H9 (cell line): Measurements from ENCODE around the gene DHRS9. TPM values are rescaled to one million over a fixed set of nuclear protein-coding genes. Genes with fewer than 3 reads are reported as not detected.
A peak's percentile ranks its signal among the peaks of the same experiment; 100 is the strongest.

Source experiments
- DNase-seq: peaks from one replicate; pipeline ENCODE4 v3.0.0-alpha.2; 2017
- H2AFZ ChIP-seq: one replicate; pipeline ENCODE4 v1.6.1; 2013; ENCODE audit warnings: mild to moderate bottlenecking, low read length, control low read depth, moderate library complexity
- H2AK5ac ChIP-seq: 2 replicates; pipeline ENCODE4 v1.6.1; 2013; ENCODE audit warnings: low read length, control low read depth, mixed read lengths; ENCODE audit not compliant: insufficient read length
- H2BK120ac ChIP-seq: one replicate; pipeline ENCODE4 v1.6.1; 2013; ENCODE audit warnings: low read depth, mild to moderate bottlenecking, low read length, control low read depth, inconsistent platforms; ENCODE audit not compliant: poor library complexity, severe bottlenecking
- H2BK12ac ChIP-seq: 2 replicates; pipeline ENCODE4 v1.6.1; 2013; ENCODE audit warnings: low read length, control low read depth, mixed read lengths, low read depth; ENCODE audit not compliant: insufficient read length
- H2BK15ac ChIP-seq: 2 replicates; pipeline ENCODE4 v1.6.1; 2013; ENCODE audit warnings: low read depth, low read length, control low read depth
- H2BK20ac ChIP-seq: one replicate; pipeline ENCODE4 v1.6.1; 2013; ENCODE audit warnings: low read depth, mild to moderate bottlenecking, low read length, control low read depth, inconsistent platforms; ENCODE audit not compliant: poor library complexity, severe bottlenecking
- H2BK5ac ChIP-seq: 2 replicates; pipeline ENCODE4 v1.6.1; 2013; ENCODE audit warnings: low read length, control low read depth, mixed read lengths; ENCODE audit not compliant: insufficient read length
- H3K14ac ChIP-seq: 2 replicates; pipeline ENCODE4 v1.6.1; 2013; ENCODE audit warnings: low read length, control low read depth; ENCODE audit not compliant: insufficient read depth
- H3K18ac ChIP-seq: 2 replicates; pipeline ENCODE4 v1.6.1; 2013; ENCODE audit warnings: low read depth, mild to moderate bottlenecking, mixed read lengths, low read length, control low read depth; ENCODE audit not compliant: insufficient read length
- H3K23ac ChIP-seq: 2 replicates; pipeline ENCODE4 v1.6.1; 2013; ENCODE audit warnings: low read length, control low read depth, mixed read lengths, low read depth; ENCODE audit not compliant: insufficient read length
- H3K23me2 ChIP-seq: 2 replicates; pipeline ENCODE4 v1.6.1; 2013; ENCODE audit warnings: low read depth, mild to moderate bottlenecking, mixed read lengths, low read length, control low read depth; ENCODE audit not compliant: insufficient read length, poor library complexity, severe bottlenecking
- H3K27ac ChIP-seq: 2 replicates; pipeline ENCODE4 v1.5.1; 2013; ENCODE audit warnings: low read length, control low read depth, mixed read lengths, low read depth; ENCODE audit not compliant: insufficient read length
- H3K27me3 ChIP-seq: 2 replicates; pipeline ENCODE4 v1.6.1; 2013; ENCODE audit warnings: low read length, control low read depth, inconsistent platforms; ENCODE audit not compliant: insufficient read depth
- H3K4ac ChIP-seq: 2 replicates; pipeline ENCODE4 v1.6.1; 2013; ENCODE audit warnings: low read depth, mild to moderate bottlenecking, control low read depth, inconsistent platforms, low read length, moderate library complexity
- H3K4me1 ChIP-seq: 2 replicates; pipeline ENCODE4 v1.6.1; 2013; ENCODE audit warnings: low read length, control low read depth, inconsistent platforms; ENCODE audit not compliant: insufficient read depth
- H3K4me2 ChIP-seq: 2 replicates; pipeline ENCODE4 v1.6.1; 2013; ENCODE audit warnings: low read length, control low read depth, mixed read lengths; ENCODE audit not compliant: insufficient read length, insufficient read depth
- H3K56ac ChIP-seq: 2 replicates; pipeline ENCODE4 v1.6.1; 2013; ENCODE audit warnings: low read depth, mild to moderate bottlenecking, mixed read lengths, low read length, control low read depth; ENCODE audit not compliant: insufficient read length
- H3K79me1 ChIP-seq: 2 replicates; pipeline ENCODE4 v1.6.1; 2013; ENCODE audit warnings: low read depth, mild to moderate bottlenecking, moderate library complexity, low read length, control low read depth, inconsistent platforms; ENCODE audit not compliant: insufficient read depth, poor library complexity, severe bottlenecking
- H3K79me2 ChIP-seq: 2 replicates; pipeline ENCODE4 v1.6.1; 2013; ENCODE audit warnings: low read length, control low read depth, inconsistent platforms; ENCODE audit not compliant: insufficient read depth
- H3K9ac ChIP-seq: 2 replicates; pipeline ENCODE4 v1.6.1; 2013; ENCODE audit warnings: low read length, control low read depth, mixed read lengths; ENCODE audit not compliant: insufficient read length; ENCODE audit errors: extremely low read depth
- H3K9me3 ChIP-seq: one replicate; pipeline ENCODE4 v1.6.1; 2013; ENCODE audit warnings: low read depth, low read length, inconsistent platforms; ENCODE audit not compliant: control insufficient read depth
- H3T11ph ChIP-seq: one replicate; pipeline ENCODE4 v1.6.1; 2013; ENCODE audit warnings: mild to moderate bottlenecking, low read length, control low read depth, inconsistent platforms
- H4K20me1 ChIP-seq: one replicate; pipeline ENCODE4 v1.6.1; 2013; ENCODE audit not compliant: control insufficient read depth, insufficient read length, insufficient read depth
- H4K5ac ChIP-seq: 2 replicates; pipeline ENCODE4 v1.6.1; 2013; ENCODE audit warnings: low read depth, mild to moderate bottlenecking, mixed read lengths, low read length, control low read depth; ENCODE audit not compliant: insufficient read length
- H4K8ac ChIP-seq: replicated peaks from 2 replicates; pipeline ENCODE4 v1.6.1; 2013; ENCODE audit warnings: low read length, control low read depth, mixed read lengths, low read depth; ENCODE audit not compliant: insufficient read length
- H4K91ac ChIP-seq: 2 replicates; pipeline ENCODE4 v1.6.1; 2013; ENCODE audit warnings: low read depth, mild to moderate bottlenecking, moderate library complexity, mixed read lengths, low read length, control low read depth; ENCODE audit not compliant: insufficient read length
- H3K27ac Mint-ChIP-seq, 3 experiments: 2 replicates in 2 of 3; 3 replicates in 1 of 3; pipeline ENCODE4 v1.8.0; 2020 to 2021; ENCODE audit warnings: mixed read lengths in 3 of 3, mild to moderate bottlenecking in 1 of 3, moderate library complexity in 1 of 3
- H3K27me3 Mint-ChIP-seq: 2 replicates; pipeline ENCODE4 v1.8.0; 2021; ENCODE audit warnings: low read depth, mild to moderate bottlenecking, moderate library complexity, mixed read lengths
- H3K36me3 Mint-ChIP-seq, 3 experiments: 2 replicates in 2 of 3; 3 replicates in 1 of 3; pipeline ENCODE4 v1.8.0; 2020 to 2021; ENCODE audit warnings: low read depth in 3 of 3, mixed read lengths in 3 of 3; ENCODE audit not compliant: insufficient read depth in 1 of 3
- H3K4me1 Mint-ChIP-seq, 2 experiments: 2 replicates each; pipeline ENCODE4 v1.8.0; 2020; ENCODE audit warnings: mixed read lengths in 2 of 2
- H3K4me3 Mint-ChIP-seq, 2 experiments: 2 replicates in 1 of 2; 3 replicates in 1 of 2; pipeline ENCODE4 v1.8.0; 2020 to 2021; ENCODE audit warnings: mild to moderate bottlenecking in 2 of 2, mixed read lengths in 2 of 2, moderate library complexity in 1 of 2
- H3K9me3 Mint-ChIP-seq, 2 experiments: 2 replicates in 1 of 2; 3 replicates in 1 of 2; pipeline ENCODE4 v1.8.0; 2020; ENCODE audit warnings: mild to moderate bottlenecking in 2 of 2, mixed read lengths in 2 of 2, moderate library complexity in 1 of 2
- CTCF ChIP-seq: fragments of 200-600 bp; sonication (generic); conservative IDR thresholded peaks from 3 replicates; pipeline ENCODE4 v1.8.0; 2021; ENCODE audit warnings: antibody characterized with exemption, mild to moderate bottlenecking
- WGBS: extraction: QIAGEN DNeasy Blood & Tissue Kit; methylation state at CpG from one replicate; pipeline ENCODE4 v1.1.7; 2013; ENCODE audit warnings: missing lambda C conversion rate, low lambda C conversion rate, mixed read lengths; ENCODE audit not compliant: insufficient read length; ENCODE audit errors: extremely low coverage; 5-methylcytosine and 5-hydroxymethylcytosine counted together
- total RNA-seq: library from RNA; stranded (reverse); gene quantifications from 2 replicates; pipeline ENCODE4 v1.2.1, GENCODE V29; 2021

Gene DHRS9
- total RNA-seq, 1 experiment from 2014 or later: not detected

GRCh38 chr2:169119123-169119760 is 49.9 kb downstream of the DHRS9 start:
- Histone ChIP-seq H4K20me1 (no peaks in the 10 kb centered on the region), H3K79me1 (no peaks in the 10 kb centered on the region), H3K27me3 (no peaks in the 10 kb centered on the region), H2BK120ac (no peak overlapping the region), H3K79me2 (no peaks in the 10 kb centered on the region), H3K4me2 (no peak overlapping the region), H3K9me3 (no peaks in the 10 kb centered on the region), H3K23ac (no peak overlapping the region), H3K14ac (no peak overlapping the region; the same call in 1 of the 2 replicates), H3K23me2 (no peaks in the 10 kb centered on the region), H2BK5ac (no peak overlapping the region), H4K5ac (no peak overlapping the region), H3K4me1 (no peaks in the 10 kb centered on the region), H2BK15ac (no peak overlapping the region), H3K4ac (no peak overlapping the region), H3K9ac (no peak overlapping the region), H4K91ac (no peak overlapping the region), H2AFZ (no peak overlapping the region), H4K8ac (no peak overlapping the region), H2BK12ac (no peak overlapping the region), H3K18ac (no peak overlapping the region), H2BK20ac (no peak overlapping the region), H3K56ac (no peak overlapping the region), H3K27ac (no peak overlapping the region), H2AK5ac (no peak overlapping the region), H3T11ph (no peak overlapping the region)
- Mint-ChIP-seq H3K9me3 (no peaks in the 10 kb centered on the region), H3K27ac (peak overlapping the region in 1 of 3 experiments; percentile 79; a peak in 3 of 7 replicates), H3K4me1 (peaks cover 8 to 11% of the 10 kb centered on the region in 2 experiments), H3K36me3 (peaks cover 0 to 1% (median 0%) of the 10 kb centered on the region in 3 experiments; a peak in 1 of 7 replicates), H3K4me3 (no peak overlapping the region), H3K27me3 (peaks cover 5% of the 10 kb centered on the region)
- WGBS: no CpG with 5 or more reads among the region's 4 CpGs
- TF ChIP-seq CTCF: no peak
- DNase-seq: no peak
